Neutrophil (primary cell): ENCODE data around the gene TNFSF12.

Experiments
- H3K27ac ChIP-seq: fragments of 200-600 bp; sonication (generic); 2 replicates; pipeline ENCODE4 v1.5.1; 2016; ENCODE audit warnings: mild to moderate bottlenecking, moderate library complexity
- H3K27me3 ChIP-seq: fragments of 200-600 bp; sonication (generic); 2 replicates; pipeline ENCODE4 v1.6.0; 2016; ENCODE audit warnings: mild to moderate bottlenecking
- H3K36me3 ChIP-seq: fragments of 200-600 bp; sonication (generic); 2 replicates; pipeline ENCODE4 v1.5.1; 2017
- H3K4me1 ChIP-seq, 2 experiments: fragments of 200-600 bp in 1 of 2; sonication (generic) in 1 of 2; 1 replicate in 1 of 2; 2 replicates in 1 of 2; pipeline versions ENCODE4 v1.5.1 to v1.6.1; 2013 to 2016; ENCODE audit warnings: low read depth in 1 of 2, low read length in 1 of 2, mild to moderate bottlenecking in 1 of 2, moderate library complexity in 1 of 2; ENCODE audit not compliant: control insufficient read depth in 1 of 2, insufficient read depth in 1 of 2
- H3K4me3 ChIP-seq, 2 experiments: fragments of 200-600 bp in 1 of 2; sonication (generic) in 1 of 2; 1 replicate in 1 of 2; 2 replicates in 1 of 2; pipeline ENCODE4 v1.5.1; 2013 to 2016; ENCODE audit warnings: low read depth in 1 of 2, low read length in 1 of 2, mild to moderate bottlenecking in 1 of 2, moderate library complexity in 1 of 2
- H3K9me3 ChIP-seq: fragments of 200-600 bp; sonication (generic); 2 replicates; pipeline ENCODE4 v1.5.1; 2016
- TF ChIP-seq, protein P1 (sequence below): fragments of 200-600 bp; sonication (generic); IDR thresholded peaks from 2 replicates; pipeline ENCODE4 v1.5.1; 2016; ENCODE audit warnings: antibody characterized with exemption

TNFSF12 gene

DNA sequence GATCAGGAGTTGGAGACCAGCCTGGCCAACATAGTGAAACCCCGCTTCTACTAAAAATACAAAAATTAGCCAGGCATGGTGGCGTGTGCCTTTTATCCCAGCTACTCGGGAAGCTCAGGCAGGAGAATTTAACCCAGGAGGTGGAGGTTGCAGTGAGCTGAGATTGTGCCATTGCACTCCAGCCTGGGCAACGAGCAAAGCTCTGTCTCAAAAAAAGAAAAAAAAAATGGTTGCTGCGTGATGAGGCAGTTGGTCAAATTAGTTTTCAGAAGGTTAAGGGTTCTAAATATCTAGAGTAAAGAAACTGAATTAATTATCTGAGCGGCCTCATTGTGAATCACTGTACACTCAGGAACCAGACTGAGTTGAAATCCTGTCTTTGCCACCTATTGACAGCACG is 27.1 kb downstream of the TNFSF12 start:
- no peak overlapping the region for H3K4me3 ChIP-seq
- peaks cover 55 to 57% of the 10 kb centered on the region in 2 experiments for H3K4me1 ChIP-seq
- H3K9me3 ChIP-seq = peaks cover 3% of the 10 kb centered on the region
- peaks cover 54% of the 10 kb centered on the region for H3K36me3 ChIP-seq
- TF ChIP-seq, protein P1, sequence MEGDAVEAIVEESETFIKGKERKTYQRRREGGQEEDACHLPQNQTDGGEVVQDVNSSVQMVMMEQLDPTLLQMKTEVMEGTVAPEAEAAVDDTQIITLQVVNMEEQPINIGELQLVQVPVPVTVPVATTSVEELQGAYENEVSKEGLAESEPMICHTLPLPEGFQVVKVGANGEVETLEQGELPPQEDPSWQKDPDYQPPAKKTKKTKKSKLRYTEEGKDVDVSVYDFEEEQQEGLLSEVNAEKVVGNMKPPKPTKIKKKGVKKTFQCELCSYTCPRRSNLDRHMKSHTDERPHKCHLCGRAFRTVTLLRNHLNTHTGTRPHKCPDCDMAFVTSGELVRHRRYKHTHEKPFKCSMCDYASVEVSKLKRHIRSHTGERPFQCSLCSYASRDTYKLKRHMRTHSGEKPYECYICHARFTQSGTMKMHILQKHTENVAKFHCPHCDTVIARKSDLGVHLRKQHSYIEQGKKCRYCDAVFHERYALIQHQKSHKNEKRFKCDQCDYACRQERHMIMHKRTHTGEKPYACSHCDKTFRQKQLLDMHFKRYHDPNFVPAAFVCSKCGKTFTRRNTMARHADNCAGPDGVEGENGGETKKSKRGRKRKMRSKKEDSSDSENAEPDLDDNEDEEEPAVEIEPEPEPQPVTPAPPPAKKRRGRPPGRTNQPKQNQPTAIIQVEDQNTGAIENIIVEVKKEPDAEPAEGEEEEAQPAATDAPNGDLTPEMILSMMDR = no peak
- peak overlapping the region; percentile 92 for H3K27ac ChIP-seq
- no peaks in the 10 kb centered on the region for H3K27me3 ChIP-seq

DNA sequence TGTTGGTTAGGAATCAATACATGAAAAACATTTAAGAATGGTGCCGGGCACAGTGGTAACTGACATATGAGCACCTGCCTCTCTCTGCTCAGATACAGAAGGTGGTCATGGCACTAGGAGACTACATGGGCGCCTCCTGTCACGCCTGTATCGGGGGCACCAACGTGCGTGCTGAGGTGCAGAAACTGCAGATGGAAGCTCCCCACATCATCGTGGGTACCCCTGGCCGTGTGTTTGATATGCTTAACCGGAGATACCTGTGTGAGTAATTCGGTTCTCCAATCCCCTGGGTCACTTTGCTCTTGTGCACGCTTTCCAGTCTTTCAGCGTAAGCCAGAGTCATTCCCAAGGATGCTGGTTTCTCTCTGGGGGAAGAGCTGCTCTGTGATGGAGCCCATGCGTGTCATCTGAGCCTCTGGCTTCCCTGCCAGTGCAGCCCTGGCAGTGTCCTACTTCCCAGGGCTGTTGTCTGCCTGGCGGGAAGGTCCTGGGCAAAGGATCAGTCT is 27.6 kb downstream of the TNFSF12 start:
- Histone ChIP-seq H3K4me1 (peaks cover 60 to 62% of the 10 kb centered on the region in 2 experiments), H3K27ac (peak overlapping the region; percentile 92), H3K36me3 (peaks cover 50% of the 10 kb centered on the region), H3K4me3 (no peak overlapping the region), H3K27me3 (no peaks in the 10 kb centered on the region), H3K9me3 (peaks cover 3% of the 10 kb centered on the region)
- TF ChIP-seq, protein P1 = no peak

DNA sequence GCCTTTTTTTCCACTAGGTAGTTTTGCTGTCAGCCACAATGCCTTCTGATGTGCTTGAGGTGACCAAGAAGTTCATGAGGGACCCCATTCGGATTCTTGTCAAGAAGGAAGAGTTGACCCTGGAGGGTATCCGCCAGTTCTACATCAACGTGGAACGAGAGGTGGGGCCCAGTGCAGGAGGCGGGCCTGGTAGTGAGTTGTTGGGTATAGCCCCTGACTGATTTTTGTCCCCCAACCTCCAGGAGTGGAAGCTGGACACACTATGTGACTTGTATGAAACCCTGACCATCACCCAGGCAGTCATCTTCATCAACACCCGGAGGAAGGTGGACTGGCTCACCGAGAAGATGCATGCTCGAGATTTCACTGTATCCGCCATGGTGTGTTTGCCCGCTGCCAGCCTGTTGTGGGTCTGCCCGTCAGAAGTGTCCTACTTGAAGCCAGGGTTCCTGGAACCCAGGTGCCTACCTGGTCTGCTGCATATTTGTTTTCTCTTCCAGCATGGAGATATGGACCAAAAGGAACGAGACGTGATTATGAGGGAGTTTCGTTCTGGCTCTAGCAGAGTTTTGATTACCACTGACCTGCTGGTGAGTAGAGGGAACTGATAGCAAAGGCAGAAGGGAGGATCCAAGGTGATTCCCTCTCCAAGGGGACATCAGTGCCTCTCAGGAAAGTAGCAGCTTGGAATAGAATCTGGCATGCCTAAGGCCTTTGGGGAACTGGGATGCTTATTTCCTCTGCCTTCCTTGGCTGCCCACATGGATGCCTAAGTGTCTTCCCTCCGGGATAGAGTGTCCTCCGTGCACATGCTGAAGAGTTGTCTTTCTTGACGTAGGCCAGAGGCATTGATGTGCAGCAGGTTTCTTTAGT is 28.7 kb downstream of the TNFSF12 start:
- Histone ChIP-seq H3K4me3 (no peak overlapping the region), H3K4me1 (peaks cover 65 to 67% of the 10 kb centered on the region in 2 experiments), H3K27ac (peak overlapping the region; percentile 92), H3K36me3 (peaks cover 50% of the 10 kb centered on the region), H3K9me3 (peaks cover 3% of the 10 kb centered on the region), H3K27me3 (no peaks in the 10 kb centered on the region)
- TF ChIP-seq, protein P1 = no peak

DNA sequence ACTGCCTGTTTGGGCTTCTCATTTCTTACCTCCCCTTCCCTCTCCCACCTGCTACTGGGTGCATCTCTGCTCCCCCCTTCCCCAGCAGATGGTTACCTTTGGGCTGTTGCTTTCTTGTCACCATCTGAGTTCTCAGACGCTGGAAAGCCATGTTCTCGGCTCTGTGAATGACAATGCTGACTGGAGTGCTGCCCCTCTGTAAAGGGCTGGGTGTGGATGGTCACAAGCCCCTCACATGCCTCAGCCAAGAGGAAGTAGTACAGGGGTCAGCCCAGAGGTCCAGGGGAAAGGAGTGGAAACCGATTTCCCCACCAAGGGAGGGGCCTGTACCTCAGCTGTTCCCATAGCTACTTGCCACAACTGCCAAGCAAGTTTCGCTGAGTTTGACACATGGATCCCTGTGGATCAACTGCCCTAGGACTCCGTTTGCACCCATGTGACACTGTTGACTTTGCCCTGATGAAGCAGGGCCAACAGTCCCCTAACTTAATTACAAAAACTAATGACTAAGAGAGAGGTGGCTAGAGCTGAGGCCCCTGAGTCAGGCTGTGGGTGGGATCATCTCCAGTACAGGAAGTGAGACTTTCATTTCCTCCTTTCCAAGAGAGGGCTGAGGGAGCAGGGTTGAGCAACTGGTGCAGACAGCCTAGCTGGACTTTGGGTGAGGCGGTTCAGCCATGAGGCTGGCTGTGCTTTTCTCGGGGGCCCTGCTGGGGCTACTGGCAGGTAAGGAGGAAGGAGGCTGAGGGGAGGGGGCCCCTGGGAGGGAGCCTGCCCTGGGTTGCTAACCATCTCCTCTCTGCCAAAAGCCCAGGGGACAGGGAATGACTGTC is 30.4 kb downstream of the TNFSF12 start, which contains the start of gene CD68:
TSS of gene CD68 (plus strand) at position 638 of the 833 bp plus-strand sequence. CDS start at position 678, 40 bp downstream.
- H3K4me3 ChIP-seq = peak within 1 kb of the TSS; percentile 34 to 54
- H3K27me3 ChIP-seq = no peaks in the 10 kb centered on the region
- TF ChIP-seq, protein P1 = no peak
- H3K36me3 ChIP-seq = peaks cover 49% of the 10 kb centered on the region
- peak within 1 kb of the TSS; percentile 92 for H3K27ac ChIP-seq
- H3K9me3 ChIP-seq = peaks cover 3% of the 10 kb centered on the region
- H3K4me1 ChIP-seq = peaks cover 71 to 72% of the 10 kb centered on the region in 2 experiments

DNA sequence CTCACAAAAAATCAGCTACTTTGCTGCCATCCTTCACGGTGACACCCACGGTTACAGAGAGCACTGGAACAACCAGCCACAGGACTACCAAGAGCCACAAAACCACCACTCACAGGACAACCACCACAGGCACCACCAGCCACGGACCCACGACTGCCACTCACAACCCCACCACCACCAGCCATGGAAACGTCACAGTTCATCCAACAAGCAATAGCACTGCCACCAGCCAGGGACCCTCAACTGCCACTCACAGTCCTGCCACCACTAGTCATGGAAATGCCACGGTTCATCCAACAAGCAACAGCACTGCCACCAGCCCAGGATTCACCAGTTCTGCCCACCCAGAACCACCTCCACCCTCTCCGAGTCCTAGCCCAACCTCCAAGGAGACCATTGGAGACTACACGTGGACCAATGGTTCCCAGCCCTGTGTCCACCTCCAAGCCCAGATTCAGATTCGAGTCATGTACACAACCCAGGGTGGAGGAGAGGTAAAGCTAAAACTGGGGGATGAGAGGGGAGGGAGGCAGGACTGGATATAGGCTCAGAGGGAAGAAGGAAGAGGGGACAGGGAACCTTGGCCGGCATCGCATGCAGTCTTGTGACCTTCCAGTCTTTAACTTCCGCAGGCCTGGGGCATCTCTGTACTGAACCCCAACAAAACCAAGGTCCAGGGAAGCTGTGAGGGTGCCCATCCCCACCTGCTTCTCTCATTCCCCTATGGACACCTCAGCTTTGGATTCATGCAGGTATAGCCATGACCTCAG is 31.2 kb downstream of the TNFSF12 start:
- TF ChIP-seq, protein P1 = no peak

More for the DNA sequence above, 31.2 kb downstream of the TNFSF12 start:
- H3K4me3 ChIP-seq = peak overlapping the region; percentile 34 to 54
- peak overlapping the region; percentile 92 for H3K27ac ChIP-seq
- H3K27me3 ChIP-seq = no peaks in the 10 kb centered on the region
- H3K36me3 ChIP-seq = peaks cover 41% of the 10 kb centered on the region
- peaks cover 67 to 69% of the 10 kb centered on the region in 2 experiments for H3K4me1 ChIP-seq
- peaks cover 3% of the 10 kb centered on the region for H3K9me3 ChIP-seq
